IPS-15b (cell line): ENCODE measurements around the gene CNFN.

Experiments
- H3K27me3 ChIP-seq: one replicate; pipeline ENCODE4 v1.6.1; 2013; ENCODE audit warnings: low read length; ENCODE audit not compliant: control insufficient read depth, insufficient read depth
- H3K36me3 ChIP-seq: one replicate; pipeline ENCODE4 v1.6.1; 2013; ENCODE audit warnings: low read length; ENCODE audit not compliant: control insufficient read depth, insufficient read depth
- H3K4me1 ChIP-seq: one replicate; pipeline ENCODE4 v1.6.1; 2013; ENCODE audit warnings: mild to moderate bottlenecking, low read length; ENCODE audit not compliant: control insufficient read depth, insufficient read depth
- H3K4me3 ChIP-seq: one replicate; pipeline ENCODE4 v1.5.1; 2013; ENCODE audit warnings: low read depth, low read length
- H3K9ac ChIP-seq: one replicate; pipeline ENCODE4 v1.6.1; 2013; ENCODE audit warnings: low read depth, mild to moderate bottlenecking, low read length
- H3K9me3 ChIP-seq: one replicate; pipeline ENCODE4 v1.6.1; 2013; ENCODE audit warnings: mild to moderate bottlenecking, low read length; ENCODE audit not compliant: control insufficient read depth, insufficient read depth

The CNFN gene

DNA sequence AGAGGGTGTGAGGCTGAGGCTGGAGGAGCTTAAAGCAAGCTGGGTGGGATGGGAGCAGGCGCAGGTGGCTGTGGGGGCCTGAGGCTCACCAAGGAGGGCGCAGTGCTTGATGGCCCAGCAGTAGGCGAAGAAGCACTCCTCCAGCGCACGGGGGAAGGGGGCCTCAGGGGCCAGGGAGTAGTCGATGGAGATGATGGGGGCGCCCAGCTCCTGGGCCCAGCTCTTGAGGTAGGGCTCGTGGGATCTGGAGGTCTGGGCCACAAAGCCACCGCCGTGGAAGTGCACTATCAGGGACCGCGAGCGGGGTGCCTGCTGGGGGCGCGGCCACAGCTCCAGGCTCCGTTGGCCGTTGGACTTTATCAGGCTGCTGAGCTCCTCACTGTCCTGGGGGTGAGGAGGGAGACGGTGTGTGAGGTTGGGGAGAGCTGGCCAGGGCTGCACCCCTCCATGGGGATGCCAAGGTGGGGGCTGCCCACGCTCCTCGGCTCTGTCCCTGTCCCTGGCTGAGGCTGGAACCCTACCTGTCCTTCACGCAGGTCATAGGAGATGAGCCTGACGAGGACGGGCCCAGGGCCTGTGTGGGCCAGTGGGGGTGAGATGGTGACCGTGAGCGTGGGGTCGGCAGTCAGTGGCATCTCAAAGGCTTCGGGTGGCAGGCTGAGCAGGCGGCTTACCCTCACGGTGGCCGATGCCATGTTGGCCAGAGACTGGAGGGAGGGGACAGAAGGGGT lies 17.2 kb upstream of the CNFN start:
- Histone ChIP-seq H3K27me3 (peaks cover 17% of the 10 kb centered on the region), H3K9me3 (no peaks in the 10 kb centered on the region), H3K9ac (no peak overlapping the region), H3K36me3 (peaks cover 5% of the 10 kb centered on the region), H3K4me3 (no peak overlapping the region), H3K4me1 (peaks cover 3% of the 10 kb centered on the region)

DNA sequence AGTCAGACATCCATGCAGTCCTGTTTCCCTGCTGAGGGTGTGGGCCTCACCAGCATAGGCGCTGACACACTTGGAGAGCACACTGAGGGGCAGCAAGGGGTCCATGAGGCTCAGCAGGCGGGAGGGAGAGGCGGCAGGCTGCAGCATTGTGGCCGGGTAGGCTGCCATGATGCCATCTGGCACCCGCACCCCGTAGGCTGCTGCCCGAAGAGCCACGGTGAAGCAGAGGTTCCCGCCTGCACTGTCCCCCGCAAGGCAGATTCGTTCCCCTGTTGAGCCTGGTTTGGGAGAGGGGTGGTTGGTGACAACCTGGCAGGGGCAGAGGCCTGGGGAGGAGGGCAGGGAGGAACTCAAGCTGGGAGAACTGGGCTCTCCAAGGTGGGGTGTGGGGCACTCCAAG lies 16.0 kb upstream of the CNFN start:
- peaks cover 5% of the 10 kb centered on the region for H3K36me3 ChIP-seq
- peaks cover 3% of the 10 kb centered on the region for H3K4me1 ChIP-seq
- H3K27me3 ChIP-seq, result peaks cover 9% of the 10 kb centered on the region
- H3K4me3 ChIP-seq, result no peak overlapping the region
- no peaks in the 10 kb centered on the region for H3K9me3 ChIP-seq
- no peak overlapping the region for H3K9ac ChIP-seq

GRCh38 chr19:42403586-42403985 lies 13.5 kb upstream of the CNFN start:
- H3K9ac ChIP-seq, result no peak overlapping the region

GRCh38 chr19:42402376-42403116 lies 12.4 kb upstream of the CNFN start:
- Histone ChIP-seq H3K4me3 (peak overlapping the region; percentile 76), H3K36me3 (peaks cover 3% of the 10 kb centered on the region)

More at GRCh38 chr19:42403586-42403985, 13.5 kb upstream of the CNFN start:
- Histone ChIP-seq H3K27me3 (peaks cover 9% of the 10 kb centered on the region), H3K4me3 (no peak overlapping the region), H3K9me3 (no peaks in the 10 kb centered on the region), H3K4me1 (peaks cover 3% of the 10 kb centered on the region), H3K36me3 (peaks cover 3% of the 10 kb centered on the region)

GRCh38 chr19:42401365-42402303 lies 11.5 kb upstream of the CNFN start:
- Histone ChIP-seq H3K9me3 (no peaks in the 10 kb centered on the region), H3K27me3 (peaks cover 13% of the 10 kb centered on the region), H3K4me1 (peaks cover 3% of the 10 kb centered on the region), H3K36me3 (no peaks in the 10 kb centered on the region), H3K9ac (peak overlapping the region; percentile 60), H3K4me3 (peak overlapping the region; percentile 76)

More at GRCh38 chr19:42402376-42403116, 12.4 kb upstream of the CNFN start:
- Histone ChIP-seq H3K27me3 (peaks cover 13% of the 10 kb centered on the region), H3K9me3 (no peaks in the 10 kb centered on the region), H3K4me1 (peaks cover 3% of the 10 kb centered on the region), H3K9ac (peak overlapping the region; percentile 60)

DNA sequence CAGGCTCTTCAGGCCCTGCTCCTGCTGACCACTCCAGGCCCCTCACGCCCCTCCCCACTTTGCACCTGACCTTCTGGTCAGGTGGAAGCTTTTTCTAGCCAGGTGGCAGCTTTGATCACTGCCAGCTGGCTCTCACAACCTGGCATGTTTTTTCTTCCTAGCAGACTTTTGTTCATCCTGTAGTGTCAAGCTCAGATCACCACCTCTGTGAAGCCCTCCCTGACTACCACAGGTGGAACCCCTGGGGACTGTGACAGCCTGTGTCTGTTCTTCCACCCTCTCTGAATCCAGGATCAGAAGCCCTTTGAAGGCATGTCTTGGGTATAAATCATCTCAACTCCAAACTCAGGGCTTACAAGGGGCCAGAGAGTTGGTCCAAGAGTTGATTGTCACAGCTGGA lies 10.3 kb upstream of the CNFN start:
- H3K9me3 ChIP-seq, result no peaks in the 10 kb centered on the region
- H3K36me3 ChIP-seq, result no peaks in the 10 kb centered on the region
- H3K9ac ChIP-seq, result no peak overlapping the region
- H3K27me3 ChIP-seq, result peaks cover 13% of the 10 kb centered on the region
- no peak overlapping the region for H3K4me3 ChIP-seq
- H3K4me1 ChIP-seq, result peaks cover 7% of the 10 kb centered on the region

- Histone ChIP-seq H3K9me3 (no peaks in the 10 kb centered on the region), H3K9ac (peak overlapping the region; percentile 78), H3K4me1 (peaks cover 4% of the 10 kb centered on the region), H3K27me3 (peaks cover 7% of the 10 kb centered on the region), H3K36me3 (no peaks in the 10 kb centered on the region), H3K4me3 (peak overlapping the region; percentile 94)
Measured at GRCh38 chr19:42397263-42398166, 7.4 kb upstream of the CNFN start.

DNA sequence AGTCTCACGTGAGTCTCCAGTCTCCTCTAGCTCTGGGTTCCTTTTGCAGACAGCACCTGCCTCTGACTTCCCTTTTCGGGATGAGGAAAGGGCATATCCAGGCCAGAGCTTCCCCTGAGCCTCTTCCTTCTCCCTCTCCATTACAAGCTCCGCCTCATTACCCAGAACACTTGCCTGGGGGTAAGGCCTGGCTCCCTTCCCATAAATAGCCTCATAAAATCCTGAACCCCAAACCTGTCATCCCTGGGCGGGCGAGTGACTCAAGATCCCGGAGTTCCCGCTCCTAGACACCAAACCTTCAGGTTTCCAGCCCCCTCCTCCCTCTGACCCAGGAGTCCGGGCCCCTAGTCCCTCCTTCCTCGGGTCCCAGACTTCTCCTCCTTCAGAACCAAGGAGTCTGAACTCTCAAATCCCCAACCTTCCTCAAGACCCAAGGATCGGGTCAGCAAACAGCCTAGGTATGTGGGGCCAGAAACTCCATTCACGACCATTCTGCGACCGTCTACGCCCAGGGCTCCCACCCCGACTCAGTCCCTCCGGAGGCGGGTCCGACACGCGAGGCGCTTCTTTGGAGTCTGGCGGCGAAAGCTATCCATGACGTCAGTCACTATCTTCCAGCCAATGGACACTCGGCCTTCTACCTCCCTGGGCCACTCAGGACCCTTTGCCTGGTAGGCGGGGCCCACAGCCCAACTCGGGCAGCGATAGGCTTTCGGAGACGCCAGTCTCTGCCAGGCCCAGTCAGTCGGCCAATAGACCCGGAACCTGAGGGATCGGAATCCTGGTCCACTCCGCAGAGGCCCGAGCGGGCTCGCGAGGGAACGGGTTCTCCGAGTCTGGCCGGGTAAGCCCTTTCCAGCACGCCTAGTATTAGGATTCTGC lies 6.5 kb upstream of the CNFN start:
- peak overlapping the region; percentile 80 for H3K9ac ChIP-seq
- peaks cover 4% of the 10 kb centered on the region for H3K4me1 ChIP-seq
- no peaks in the 10 kb centered on the region for H3K36me3 ChIP-seq
- H3K9me3 ChIP-seq, result no peaks in the 10 kb centered on the region
- peak overlapping the region; percentile 94 for H3K4me3 ChIP-seq
- H3K27me3 ChIP-seq, result peaks cover 4% of the 10 kb centered on the region

GRCh38 chr19:42394751-42395150 lies 4.7 kb upstream of the CNFN start:
- Histone ChIP-seq H3K27me3 (peaks cover 18% of the 10 kb centered on the region), H3K9ac (no peak overlapping the region), H3K9me3 (no peaks in the 10 kb centered on the region), H3K4me3 (no peak overlapping the region), H3K36me3 (no peaks in the 10 kb centered on the region), H3K4me1 (peaks cover 4% of the 10 kb centered on the region)

DNA sequence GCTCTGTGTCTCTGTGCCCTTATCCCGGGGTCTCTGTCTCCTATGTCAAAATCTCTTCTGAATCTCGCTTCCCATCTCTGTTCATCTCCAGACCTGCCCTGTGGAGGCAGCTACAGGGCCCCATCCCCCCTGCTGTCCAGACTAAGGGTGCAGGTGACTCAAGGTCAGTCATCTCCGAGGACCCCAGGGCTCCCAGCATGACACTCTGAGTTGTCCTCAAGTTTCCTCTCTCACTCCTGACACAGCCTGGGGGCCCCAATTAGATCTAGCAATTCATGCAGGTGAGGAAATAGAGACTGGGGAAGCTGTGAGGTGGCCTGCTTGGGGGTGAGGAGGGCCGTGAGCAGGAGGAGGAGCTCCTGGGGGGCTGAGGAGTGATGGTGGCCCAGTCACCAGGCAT lies 2.1 kb upstream of the CNFN start:
- peaks cover 21% of the 10 kb centered on the region for H3K27me3 ChIP-seq
- H3K9me3 ChIP-seq, result no peaks in the 10 kb centered on the region
- H3K36me3 ChIP-seq, result no peaks in the 10 kb centered on the region
- H3K4me1 ChIP-seq, result peaks cover 4% of the 10 kb centered on the region
- H3K4me3 ChIP-seq, result no peak overlapping the region
- H3K9ac ChIP-seq, result no peak overlapping the region
